Loucy (cell line): Measurements from ENCODE around the gene DEFB114.

Experiments
- EZH2phosphoT487 ChIP-seq: fragments of 200-600 bp; IDR thresholded peaks from 2 replicates; pipeline ENCODE4 v1.6.1; 2018; ENCODE audit warnings: antibody characterized with exemption, mild to moderate bottlenecking, moderate library complexity, borderline replicate concordance
- TF ChIP-seq, protein P1 (sequence below): fragments of 200-600 bp; sonication (generic); conservative IDR thresholded peaks from 2 replicates; pipeline ENCODE4 v1.5.1; 2014; ENCODE audit warnings: mild to moderate bottlenecking, antibody characterized with exemption, low read length

DNA sequence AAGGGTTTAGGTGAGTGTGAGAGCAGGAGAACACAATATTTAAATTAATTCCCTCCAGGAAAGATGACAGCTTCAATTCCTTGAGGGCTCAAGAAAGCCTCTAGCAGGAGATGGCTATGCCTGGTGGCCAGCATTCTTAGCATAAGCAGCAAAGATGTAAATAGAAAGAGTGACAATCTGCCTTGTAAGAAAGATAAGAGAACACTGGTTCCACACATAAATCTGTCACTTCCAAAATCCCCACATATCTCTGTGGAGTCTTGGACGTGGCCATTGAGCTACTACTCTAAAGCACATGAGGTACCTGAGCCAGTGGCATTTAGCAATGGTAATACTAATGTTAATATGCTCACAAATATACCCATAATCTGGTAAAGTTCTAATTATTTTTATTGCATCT is 29.2 kb downstream of the DEFB114 start:
- TF ChIP-seq, protein P1, sequence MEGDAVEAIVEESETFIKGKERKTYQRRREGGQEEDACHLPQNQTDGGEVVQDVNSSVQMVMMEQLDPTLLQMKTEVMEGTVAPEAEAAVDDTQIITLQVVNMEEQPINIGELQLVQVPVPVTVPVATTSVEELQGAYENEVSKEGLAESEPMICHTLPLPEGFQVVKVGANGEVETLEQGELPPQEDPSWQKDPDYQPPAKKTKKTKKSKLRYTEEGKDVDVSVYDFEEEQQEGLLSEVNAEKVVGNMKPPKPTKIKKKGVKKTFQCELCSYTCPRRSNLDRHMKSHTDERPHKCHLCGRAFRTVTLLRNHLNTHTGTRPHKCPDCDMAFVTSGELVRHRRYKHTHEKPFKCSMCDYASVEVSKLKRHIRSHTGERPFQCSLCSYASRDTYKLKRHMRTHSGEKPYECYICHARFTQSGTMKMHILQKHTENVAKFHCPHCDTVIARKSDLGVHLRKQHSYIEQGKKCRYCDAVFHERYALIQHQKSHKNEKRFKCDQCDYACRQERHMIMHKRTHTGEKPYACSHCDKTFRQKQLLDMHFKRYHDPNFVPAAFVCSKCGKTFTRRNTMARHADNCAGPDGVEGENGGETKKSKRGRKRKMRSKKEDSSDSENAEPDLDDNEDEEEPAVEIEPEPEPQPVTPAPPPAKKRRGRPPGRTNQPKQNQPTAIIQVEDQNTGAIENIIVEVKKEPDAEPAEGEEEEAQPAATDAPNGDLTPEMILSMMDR = no peak
- TF ChIP-seq EZH2phosphoT487 = no peak
